Measurements from ENCODE around the gene MORC4.

DNA sequence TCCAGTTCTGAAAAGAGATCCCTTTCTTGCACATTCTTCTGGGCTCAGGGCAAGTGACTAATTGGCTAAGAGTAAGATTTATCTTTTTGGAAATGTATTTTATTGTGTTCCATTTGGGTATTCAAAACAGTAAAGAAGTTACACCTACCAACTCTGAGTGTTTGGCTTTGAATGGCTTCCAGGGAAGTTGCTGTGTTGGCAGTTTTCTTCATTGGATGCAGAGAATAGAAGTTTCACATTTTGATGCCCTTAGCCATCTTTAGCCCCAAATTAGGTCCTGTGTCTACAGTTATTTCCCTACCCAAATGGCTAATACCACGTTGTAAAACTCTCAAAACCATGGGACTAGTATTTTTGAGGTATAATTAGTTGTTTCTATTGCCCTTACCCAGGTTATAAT lies 29.7 kb upstream of the MORC4 start:
- no peak for TF ChIP-seq POLR2A (IDR thresholded peaks at IDR 0.05; ENCODE audit: low read length)
- TF ChIP-seq GATA1 (IDR thresholded peaks at IDR 0.05; ENCODE audit: low read depth, low read length) = no peak
